K562 (cell line): ENCODE results near the gene CD96. TPM values are rescaled to one million over a fixed set of nuclear protein-coding genes. Genes with fewer than 3 reads are reported as not detected.
A peak's percentile ranks its signal among the peaks of the same experiment; 100 is the strongest.

ENCODE experiments used
- ATAC-seq: fragments of 200-7000 bp; cut with Tn5 transposase; 3 replicates; pipeline ENCODE4 v1.9.1; 2020; ENCODE audit warnings: moderate library complexity
- BruUV-seq: library from RNA; stranded (reverse); fragments of 400-500 nt; replicated peaks from 2 replicates; lab custom pipeline; 2021; lab: Mats Ljungman, UMichigan
- CTCF ChIA-PET: fragments of 300-600 bp; formaldehyde crosslinking; extraction: SDS; loops from one replicate; lab custom pipeline; 2021; ENCODE audit warnings: low intra/inter-chr PET ratio; lab: Yijun Ruan, JAX
- POLR2A ChIA-PET: fragments of 300-600, 350-650 bp; sonication (Branson Sonifier 250); formaldehyde crosslinking; extraction: SDS; loops from one replicate; lab custom pipeline; 2021; ENCODE audit warnings: antibody characterized with exemption, inconsistent platforms; lab: Yijun Ruan, JAX
- DNase-seq, 4 experiments: peaks; one replicate each; pipeline versions ENCODE4 v3.0.0 to v3.0.0-alpha.2; 2011 to 2018; ENCODE audit warnings: low spot score in 3 of 4, mixed read lengths in 3 of 4; ENCODE audit errors: extremely low read depth in 1 of 4
- FAIRE-seq: peaks from 2 replicates; lab custom pipeline; 2011; peaks lifted over from hg19 to GRCh38; lab: Jason Lieb, UNC
- H2AFZ ChIP-seq: 2 replicates; pipeline ENCODE4 v1.6.0; 2011; ENCODE audit warnings: low read depth, low read length, control low read depth, inconsistent platforms
- H3K27ac ChIP-seq: fragments of 200-600 bp; 3 replicates; pipeline ENCODE4 v1.8.0; 2011; ENCODE audit warnings: low read depth, mild to moderate bottlenecking, control low read depth, inconsistent platforms, low read length, moderate library complexity, mixed read lengths; ENCODE audit errors: extremely low read depth
- H3K27me3 ChIP-seq, 2 experiments: fragments of 300-600 bp in 1 of 2; 2 replicates in 1 of 2; 3 replicates in 1 of 2; pipeline versions ENCODE4 v1.6.0 to v1.8.0; 2011; ENCODE audit warnings: inconsistent platforms in 2 of 2, low read length in 2 of 2, mild to moderate bottlenecking in 1 of 2, mixed read lengths in 1 of 2, moderate library complexity in 1 of 2; ENCODE audit not compliant: control insufficient read depth in 2 of 2, insufficient read depth in 2 of 2
- H3K36me3 ChIP-seq: fragments of 300-600 bp; 3 replicates; pipeline ENCODE4 v1.8.0; 2011; ENCODE audit warnings: mild to moderate bottlenecking, low read length, inconsistent platforms; ENCODE audit not compliant: control insufficient read depth, insufficient read depth
- H3K4me1 ChIP-seq, 2 experiments: fragments of 200-600 bp in 1 of 2; replicated peaks in 1 of 2; 2 replicates in 1 of 2; 3 replicates in 1 of 2; pipeline versions ENCODE4 v1.5.1 to v1.8.0; 2011; ENCODE audit warnings: inconsistent platforms in 2 of 2, low read length in 2 of 2, mild to moderate bottlenecking in 1 of 2, mixed read lengths in 1 of 2, moderate library complexity in 1 of 2; ENCODE audit not compliant: control insufficient read depth in 2 of 2, insufficient read depth in 2 of 2
- H3K4me2 ChIP-seq: 2 replicates; pipeline ENCODE4 v1.6.1; 2011; ENCODE audit warnings: low read length, control low read depth, inconsistent platforms, mixed read lengths; ENCODE audit not compliant: insufficient read depth
- H3K4me3 ChIP-seq: fragments of 200-600 bp; sonication (generic), shearing (Covaris generic); 2 replicates; pipeline ENCODE4 v1.5.1; 2016; ENCODE audit warnings: control low read depth, inconsistent platforms
- H3K79me2 ChIP-seq: fragments of 200-600 bp; 3 replicates; pipeline ENCODE4 v1.8.0; 2011; ENCODE audit warnings: low read length, inconsistent platforms; ENCODE audit not compliant: control insufficient read depth, insufficient read depth
- H3K9ac ChIP-seq, 2 experiments: 2 replicates each; pipeline versions ENCODE4 v1.6.0 to v1.6.1; 2011; ENCODE audit warnings: low read depth in 2 of 2, low read length in 2 of 2, control low read depth in 1 of 2, inconsistent platforms in 1 of 2, mild to moderate bottlenecking in 1 of 2, mixed read lengths in 1 of 2; ENCODE audit not compliant: insufficient read depth in 1 of 2
- H3K9me1 ChIP-seq: one replicate; pipeline ENCODE4 v1.6.0; 2011; ENCODE audit warnings: inconsistent platforms, mild to moderate bottlenecking, low read length, moderate library complexity; ENCODE audit not compliant: control insufficient read depth, insufficient read depth
- H3K9me3 ChIP-seq: replicated peaks from 2 replicates; pipeline ENCODE4 v1.5.1; 2011; ENCODE audit warnings: low read depth, low read length, inconsistent platforms; ENCODE audit not compliant: control insufficient read depth, insufficient read depth
- H4K20me1 ChIP-seq: replicated peaks from 2 replicates; pipeline ENCODE4 v1.6.1; 2011; ENCODE audit warnings: low read length, inconsistent platforms, mixed read lengths; ENCODE audit not compliant: control insufficient read depth, insufficient read depth
- CBFA2T2 ChIP-seq: fragments of 450-650 bp; conservative IDR thresholded peaks from 2 replicates; pipeline ENCODE4 v1.6.1; 2017; ENCODE audit warnings: mild to moderate bottlenecking
- GABPA ChIP-seq: fragments of 200-800 bp; sonication (Bioruptor generic); conservative IDR thresholded peaks from 2 replicates; pipeline ENCODE4 v1.6.1; 2016; ENCODE audit warnings: low read depth, missing genetic modification characterization, missing compliant biosample characterization
- YY1 ChIP-seq, 3 experiments: IDR thresholded peaks; 2 replicates each; pipeline ENCODE4 v1.6.1; 2011; ENCODE audit warnings: low read length in 2 of 3, mild to moderate bottlenecking in 2 of 3, moderate library complexity in 2 of 3, borderline replicate concordance in 1 of 3, control low read depth in 1 of 3, low read depth in 1 of 3; ENCODE audit not compliant: insufficient read depth in 3 of 3, insufficient replicate concordance in 2 of 3, control insufficient read depth in 1 of 3, insufficient read length in 1 of 3; ENCODE audit errors: extremely low read depth in 1 of 3
- ZNF785 ChIP-seq: fragments of 250-450 bp; sonication (Bioruptor Pico); IDR thresholded peaks from 2 replicates; pipeline ENCODE4 v1.4.0; 2020; ENCODE audit warnings: mild to moderate bottlenecking
- WGBS: fragments of 100-300 bp; shearing (Covaris generic); methylation state at CpG from one replicate; pipeline ENCODE4 v1.1.6; 2016; ENCODE audit warnings: low coverage, mixed read lengths; ENCODE audit not compliant: insufficient coverage; ENCODE audit errors: missing lambda C conversion rate; 5-methylcytosine and 5-hydroxymethylcytosine counted together
- in situ Hi-C: fragments of 300-500 bp; cut with MboI; formaldehyde crosslinking; loops from 4 replicates; pipeline ENCODE4 v1.15.0; 2018; ENCODE audit warnings: inconsistent platforms, mixed read lengths
- intact Hi-C: fragments of 100-400 bp; cut with micrococcal nuclease; formaldehyde crosslinking; loops from 2 replicates; pipeline ENCODE4 v1.14.2; 2022
- polyA plus RNA-seq, 8 experiments: library from polyadenylated mRNA; depleted of rRNA in 4 of 8; stranded (reverse) in 5 of 8; unstranded in 3 of 8; fragments of >200 nt; fragmentation: Nextera tagmentation in 2 of 8; fragmentation: Illumina TruSeq in 1 of 8; extraction: Ambion mirVana in 2 of 8; extraction: Trizol in 1 of 8; gene quantifications; 2 replicates each; pipeline versions ENCODE4 v1.2.1 to v1.2.3, GENCODE V29; 2011 to 2014; ENCODE audit warnings: inconsistent platforms in 1 of 8, missing spikeins in 1 of 8
- total RNA-seq, 7 experiments: library from RNA; depleted of rRNA in 6 of 7; stranded (reverse); fragments of >200 nt in 6 of 7; fragmentation: Illumina TruSeq in 2 of 7; extraction: Trizol in 2 of 7; gene quantifications; 2 replicates each; pipeline versions ENCODE4 v1.2.1 to v1.2.3, GENCODE V29; 2011 to 2021; ENCODE audit warnings: low replicate concordance in 1 of 7
- TF ChIP-seq, protein P1 (sequence below), 3 experiments: fragments of 200-800 bp in 1 of 3; fragments of 250-450 bp in 1 of 3; fragments of 450-650 bp in 1 of 3; sonication (Bioruptor Pico) in 1 of 3; sonication (Bioruptor generic) in 1 of 3; formaldehyde crosslinking in 1 of 3; IDR thresholded peaks; 2 replicates each; pipeline versions ENCODE4 v1.6.1 to v1.8.0; 2016 to 2022; ENCODE audit warnings: mild to moderate bottlenecking in 2 of 3, missing genetic modification characterization in 2 of 3, missing compliant biosample characterization in 1 of 3, moderate library complexity in 1 of 3
- TF ChIP-seq, protein P2 (sequence below): fragments of 450-650 bp; IDR thresholded peaks from 2 replicates; pipeline ENCODE4 v1.6.1; 2018; ENCODE audit warnings: mild to moderate bottlenecking, low read depth; ENCODE audit not compliant: partially characterized antibody

CD96 gene
- total and polyA plus RNA-seq, 9 of the 15 experiments (the other 6 are each of a cell fraction or from before 2014, with no cell fraction given), result 0.32 to 5.7 (median 1.2) TPM

DNA sequence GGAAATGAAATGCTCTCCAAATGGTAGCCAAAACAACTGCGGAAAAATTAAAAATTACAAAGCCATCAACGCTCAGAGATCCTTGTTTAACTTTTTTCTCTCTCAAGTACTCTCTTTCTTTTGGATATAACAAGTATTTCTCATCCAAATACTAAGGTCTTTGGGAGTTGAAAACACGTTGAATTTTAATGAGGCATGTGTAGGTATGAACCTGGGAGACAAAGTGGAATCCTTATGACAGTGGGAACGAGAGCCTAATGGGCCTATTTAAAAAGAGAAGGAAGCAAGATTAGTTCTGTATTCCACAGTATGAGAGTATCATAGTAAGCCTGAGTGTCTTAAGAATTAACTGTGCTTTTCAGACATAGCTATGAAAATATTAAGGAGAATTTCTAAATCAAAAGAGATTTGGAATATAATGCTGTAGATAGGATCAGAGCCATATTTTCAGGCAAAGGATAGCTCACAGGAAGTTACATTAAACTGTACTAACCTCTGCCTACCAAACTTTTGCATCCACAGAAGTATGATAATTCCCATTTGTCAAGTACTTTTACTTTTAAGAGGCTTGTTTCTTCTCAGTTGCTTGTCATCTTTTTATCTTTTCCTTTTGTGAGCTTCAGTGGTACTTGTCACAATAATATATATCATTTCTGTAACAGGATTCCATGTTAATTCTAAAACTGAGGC, 759 bp downstream of the CD96 start:
- BruUV-seq, result no TSS peak
- H4K20me1 ChIP-seq, result no peaks in the 10 kb centered on the region
- H3K4me2 ChIP-seq, result no peak overlapping the region
- no peaks in the 10 kb centered on the region for H3K27me3 ChIP-seq
- intact Hi-C loops, result no loop called here
- POLR2A ChIA-PET, result no interaction called here
- no peak overlapping the region for H2AFZ ChIP-seq
- WGBS, result 10% methylated on average over 4 of the region's 4 CpGs
- H3K4me3 ChIP-seq, result no peak overlapping the region
- TF ChIP-seq, protein P1, sequence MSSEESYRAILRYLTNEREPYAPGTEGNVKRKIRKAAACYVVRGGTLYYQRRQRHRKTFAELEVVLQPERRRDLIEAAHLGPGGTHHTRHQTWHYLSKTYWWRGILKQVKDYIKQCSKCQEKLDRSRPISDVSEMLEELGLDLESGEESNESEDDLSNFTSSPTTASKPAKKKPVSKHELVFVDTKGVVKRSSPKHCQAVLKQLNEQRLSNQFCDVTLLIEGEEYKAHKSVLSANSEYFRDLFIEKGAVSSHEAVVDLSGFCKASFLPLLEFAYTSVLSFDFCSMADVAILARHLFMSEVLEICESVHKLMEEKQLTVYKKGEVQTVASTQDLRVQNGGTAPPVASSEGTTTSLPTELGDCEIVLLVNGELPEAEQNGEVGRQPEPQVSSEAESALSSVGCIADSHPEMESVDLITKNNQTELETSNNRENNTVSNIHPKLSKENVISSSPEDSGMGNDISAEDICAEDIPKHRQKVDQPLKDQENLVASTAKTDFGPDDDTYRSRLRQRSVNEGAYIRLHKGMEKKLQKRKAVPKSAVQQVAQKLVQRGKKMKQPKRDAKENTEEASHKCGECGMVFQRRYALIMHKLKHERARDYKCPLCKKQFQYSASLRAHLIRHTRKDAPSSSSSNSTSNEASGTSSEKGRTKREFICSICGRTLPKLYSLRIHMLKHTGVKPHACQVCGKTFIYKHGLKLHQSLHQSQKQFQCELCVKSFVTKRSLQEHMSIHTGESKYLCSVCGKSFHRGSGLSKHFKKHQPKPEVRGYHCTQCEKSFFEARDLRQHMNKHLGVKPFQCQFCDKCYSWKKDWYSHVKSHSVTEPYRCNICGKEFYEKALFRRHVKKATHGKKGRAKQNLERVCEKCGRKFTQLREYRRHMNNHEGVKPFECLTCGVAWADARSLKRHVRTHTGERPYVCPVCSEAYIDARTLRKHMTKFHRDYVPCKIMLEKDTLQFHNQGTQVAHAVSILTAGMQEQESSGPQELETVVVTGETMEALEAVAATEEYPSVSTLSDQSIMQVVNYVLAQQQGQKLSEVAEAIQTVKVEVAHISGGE (CRISPR knock-in tag; IDR thresholded peaks at IDR 0.05), result no peak
- TF ChIP-seq YY1 (IDR thresholded peaks at IDR 0.05; ENCODE audit: borderline replicate concordance in 1 of 3, control insufficient read depth in 1 of 3, extremely low read depth in 1 of 3, insufficient read depth in 3 of 3, insufficient read length in 1 of 3, insufficient replicate concordance in 2 of 3, low read depth in 1 of 3, low read length in 2 of 3) (no peak), GABPA (tag) (0 out of 2 replicates have a peak, but pooled peaks have one; percentile 21), CBFA2T2 (no peak), ZNF785 (CRISPR knock-in tag) (no peak)
- TF ChIP-seq, protein P2, sequence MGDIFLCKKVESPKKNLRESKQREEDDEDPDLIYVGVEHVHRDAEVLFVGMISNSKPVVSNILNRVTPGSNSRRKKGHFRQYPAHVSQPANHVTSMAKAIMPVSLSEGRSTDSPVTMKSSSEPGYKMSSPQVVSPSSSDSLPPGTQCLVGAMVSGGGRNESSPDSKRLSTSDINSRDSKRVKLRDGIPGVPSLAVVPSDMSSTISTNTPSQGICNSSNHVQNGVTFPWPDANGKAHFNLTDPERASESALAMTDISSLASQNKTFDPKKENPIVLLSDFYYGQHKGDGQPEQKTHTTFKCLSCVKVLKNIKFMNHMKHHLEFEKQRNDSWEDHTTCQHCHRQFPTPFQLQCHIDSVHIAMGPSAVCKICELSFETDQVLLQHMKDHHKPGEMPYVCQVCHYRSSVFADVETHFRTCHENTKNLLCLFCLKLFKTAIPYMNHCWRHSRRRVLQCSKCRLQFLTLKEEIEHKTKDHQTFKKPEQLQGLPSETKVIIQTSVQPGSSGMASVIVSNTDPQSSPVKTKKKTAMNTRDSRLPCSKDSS, result no peak
- in situ Hi-C loops, result no loop called here
- H3K9me3 ChIP-seq, result no peaks in the 10 kb centered on the region
- H3K9ac ChIP-seq, result no peak overlapping the region
- DNase-seq, result no peak
- no peaks in the 10 kb centered on the region for H3K4me1 ChIP-seq
- ATAC-seq, result no peak
- no peaks in the 10 kb centered on the region for H3K79me2 ChIP-seq
- H3K27ac ChIP-seq, result no peak overlapping the region; the same call in 2 of the 3 replicates
- no peak for FAIRE-seq
- no peaks in the 10 kb centered on the region for H3K36me3 ChIP-seq
- H3K9me1 ChIP-seq, result no peaks in the 10 kb centered on the region
- CTCF ChIA-PET, result no interaction called here
